HG03025 (cell line): ENCODE data around the gene ZNF892.
"Not testable (repeated sequence)": the region's sequence is repeated elsewhere in the genome, so short reads cannot be mapped to it uniquely, and the experiment has no call there.

Source experiments
- ATAC-seq: cut with Tn5 transposase; IDR thresholded peaks from one replicate; pipeline ENCODE4 v1.9.1; 2021; ENCODE audit warnings: mild to moderate bottlenecking, moderate library complexity; ENCODE audit not compliant: unreplicated experiment, low FRiP score

Gene ZNF892

DNA sequence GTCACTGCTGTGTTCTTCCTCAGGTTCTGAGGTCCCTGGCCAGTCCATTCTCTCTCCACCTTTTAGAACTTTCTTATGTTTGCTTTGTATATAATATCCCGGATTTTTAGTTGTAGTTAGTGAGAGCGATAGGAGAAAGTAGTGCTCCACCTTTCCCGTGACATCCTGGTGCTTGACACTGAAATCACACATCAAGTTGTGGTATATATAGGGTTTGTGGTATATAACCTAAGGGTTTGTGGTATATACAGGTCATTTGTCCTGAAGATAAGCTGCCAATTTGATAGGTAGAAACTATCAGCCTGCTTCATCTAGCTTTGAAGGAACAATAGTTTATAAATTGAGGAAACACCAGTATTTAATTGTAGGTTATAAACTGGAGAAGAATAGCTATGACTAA is 13.1 kb downstream of the ZNF892 start:
- ATAC-seq = no peak

DNA sequence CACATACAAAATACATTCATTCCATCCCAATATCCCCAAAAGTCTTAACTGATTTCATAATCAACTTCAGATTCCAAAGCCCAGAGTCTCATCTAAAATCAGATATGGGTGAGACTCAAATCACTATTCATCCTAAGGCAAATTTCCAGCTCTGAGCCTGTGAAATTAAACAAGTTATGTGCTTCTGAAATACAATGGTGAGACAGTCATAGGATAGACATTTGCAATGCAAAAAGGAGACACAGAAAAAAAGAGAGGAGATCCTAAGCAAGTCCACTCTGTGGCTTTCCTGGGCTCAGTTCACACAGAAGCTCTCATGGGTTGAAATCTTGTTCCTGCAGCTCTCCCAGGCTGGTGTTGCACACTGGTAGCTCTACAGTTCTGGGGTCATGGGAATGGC is 18.3 kb downstream of the ZNF892 start:
- ATAC-seq = no peak

DNA sequence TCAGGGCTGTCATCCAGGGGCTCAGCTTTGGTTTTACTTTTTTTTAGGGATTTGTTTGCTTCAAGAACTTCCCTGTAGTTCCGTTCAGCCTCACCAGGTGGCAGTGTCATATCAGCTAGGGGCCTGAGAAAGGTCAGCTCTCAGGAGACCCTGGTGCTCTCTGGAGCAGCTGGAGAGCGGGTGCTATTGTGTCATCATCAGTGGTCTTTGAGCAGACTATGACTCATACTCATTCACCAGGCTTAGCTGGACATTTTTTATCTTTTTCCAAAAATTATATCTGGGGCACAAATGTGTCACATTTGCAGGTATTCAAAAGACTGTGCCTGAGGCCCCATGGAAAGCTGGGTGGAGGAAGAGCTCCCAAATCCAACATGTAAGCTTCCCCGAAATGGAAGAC is 24.4 kb downstream of the ZNF892 start:
- no peak for ATAC-seq

DNA sequence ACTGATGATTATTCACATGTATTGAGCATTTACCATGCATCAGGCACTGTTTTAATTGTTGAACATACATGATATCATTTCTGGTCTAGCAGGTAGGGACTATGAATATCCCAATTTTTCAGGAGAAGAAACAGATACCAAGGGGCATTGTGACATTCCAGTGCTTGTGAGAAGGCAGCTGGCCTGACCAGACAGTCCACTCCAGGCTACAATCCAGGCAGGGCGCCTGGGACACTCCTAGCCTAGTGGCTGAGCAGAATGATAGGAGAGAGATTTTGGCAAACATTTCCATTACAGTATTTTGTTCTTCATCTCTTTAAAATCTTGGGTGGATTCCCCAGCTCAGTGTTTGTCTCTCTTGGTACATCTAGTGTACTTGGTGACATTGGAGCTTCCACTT is 24.9 kb downstream of the ZNF892 start:
- ATAC-seq = no peak

DNA sequence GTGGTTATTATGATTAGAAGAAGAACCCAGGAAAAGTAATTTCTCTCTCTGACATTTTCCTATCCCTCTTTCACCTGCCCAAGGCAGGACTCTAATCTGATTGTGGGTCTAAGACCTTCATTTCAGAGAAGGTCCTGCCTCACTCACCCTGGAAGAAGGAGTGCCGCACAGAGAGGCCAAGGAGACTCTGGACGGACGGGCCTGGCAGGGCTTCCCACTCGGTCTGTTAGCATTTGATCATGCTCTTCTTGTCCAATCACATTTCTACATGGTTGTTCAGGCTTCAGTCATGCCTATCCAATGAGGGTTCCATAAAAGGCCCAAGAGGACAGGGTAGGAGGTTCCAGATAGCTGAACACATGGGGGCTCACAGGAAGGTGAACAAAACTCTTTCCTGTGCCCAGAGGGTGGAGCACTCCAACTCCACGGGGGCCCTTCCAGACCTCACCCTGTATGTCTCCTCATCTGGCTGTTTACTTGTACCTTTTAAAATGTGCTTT is 27.0 kb downstream of the ZNF892 start:
- ATAC-seq = no peak

DNA sequence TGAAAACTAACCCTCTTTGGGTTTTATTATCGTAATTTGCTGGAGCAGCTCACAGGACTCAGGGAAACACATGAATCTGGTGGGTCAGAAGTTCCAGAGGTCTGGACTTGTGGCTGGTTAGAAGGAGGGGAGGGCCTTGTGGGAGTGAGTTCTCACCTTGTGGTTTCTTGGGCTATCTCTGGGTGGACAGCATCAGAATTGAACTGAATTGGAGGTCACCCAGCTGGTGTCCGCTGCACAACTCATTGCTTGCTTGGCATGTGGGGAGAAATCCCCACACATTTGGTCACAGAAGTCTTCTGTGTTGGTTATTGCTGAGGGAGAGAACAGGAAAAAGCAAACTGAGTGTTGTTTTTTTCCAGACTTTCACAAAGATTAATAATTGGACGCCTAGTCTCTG is 27.5 kb downstream of the ZNF892 start:
- ATAC-seq = no peak

DNA sequence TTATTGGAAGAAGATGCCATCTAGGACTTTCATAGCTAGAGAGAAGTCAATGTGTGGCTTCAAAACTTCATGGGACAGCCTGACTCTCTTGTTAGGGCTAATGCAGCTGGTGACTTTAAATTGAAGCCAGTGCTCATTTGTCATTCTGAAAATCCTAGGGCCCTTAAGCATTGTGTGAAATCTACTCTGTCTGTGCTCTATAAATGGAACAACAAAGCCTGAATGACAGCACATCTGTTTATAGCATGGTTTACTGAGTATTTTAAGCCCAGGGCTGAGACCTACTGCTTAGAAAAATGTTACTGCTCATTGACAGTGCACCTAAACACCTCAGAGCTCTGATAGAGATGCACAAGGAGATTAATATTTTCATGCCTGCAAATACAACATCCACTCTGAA is 30.8 kb downstream of the ZNF892 start:
- ATAC-seq = no peak

DNA sequence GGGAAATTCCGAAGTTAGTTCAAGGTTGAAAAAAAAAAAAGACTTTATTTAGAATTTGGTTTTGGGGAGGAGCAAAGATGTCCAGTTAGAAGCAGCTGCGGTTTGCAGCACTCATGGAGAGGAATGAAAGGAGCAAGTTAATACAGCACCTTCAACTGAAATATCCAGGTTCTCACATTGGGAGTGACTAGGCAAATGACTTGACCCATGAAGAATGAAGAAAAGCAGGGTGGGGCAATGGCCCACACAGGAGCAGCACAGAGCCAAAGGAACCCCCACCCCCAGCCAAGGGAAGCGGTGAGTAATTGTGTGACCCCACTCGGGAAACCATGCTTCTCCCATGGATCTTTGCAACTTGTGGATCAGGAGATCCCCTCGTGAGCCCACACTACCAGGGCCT is 32.8 kb downstream of the ZNF892 start:
- ATAC-seq = no peak

DNA sequence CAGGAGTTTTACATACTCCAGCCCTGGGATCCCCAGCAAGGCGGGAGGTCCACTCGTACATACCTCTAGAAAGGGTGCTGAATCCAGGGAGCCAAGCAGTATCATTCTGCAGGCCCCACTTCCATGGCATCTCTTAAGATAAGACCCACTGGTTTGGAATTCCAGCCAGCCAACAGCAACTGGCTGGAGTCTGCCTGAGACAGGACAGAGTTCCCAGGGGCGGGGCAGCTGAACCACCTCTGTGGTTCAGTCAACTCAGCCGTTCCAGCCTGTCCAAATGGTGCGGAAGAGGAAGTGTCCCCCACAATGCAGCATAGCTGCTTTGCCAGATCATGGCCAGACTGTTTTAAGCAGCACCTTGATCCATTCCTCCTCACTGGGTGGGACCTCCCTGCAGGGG is 33.2 kb downstream of the ZNF892 start:
- no peak for ATAC-seq

DNA sequence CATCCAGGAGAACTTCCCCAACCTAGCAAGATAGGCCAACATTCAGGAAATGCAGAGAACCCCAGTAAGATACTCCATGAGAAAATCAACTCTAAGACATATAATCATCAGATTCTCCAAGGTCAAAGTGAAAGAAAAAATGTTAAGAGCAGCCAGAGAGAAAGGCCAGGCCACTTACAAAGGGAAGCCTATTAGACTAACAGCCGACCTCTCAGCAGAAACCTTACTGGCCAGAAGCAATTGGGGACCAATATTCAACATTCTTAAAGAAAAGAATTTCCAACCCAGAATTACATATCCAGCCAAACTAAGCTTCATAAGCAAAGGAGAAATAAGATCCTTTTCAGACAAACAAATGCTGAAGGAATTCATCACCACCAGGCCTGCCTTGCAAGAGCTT is 34.8 kb downstream of the ZNF892 start:
- ATAC-seq = not testable (repeated sequence)
